GM21360 (cell line): Measurements from ENCODE around the gene MVB12B.
A peak's percentile ranks its signal among the peaks of the same experiment; 100 is the strongest.

Experiments used
- ATAC-seq: cut with Tn5 transposase; IDR thresholded peaks from one replicate; pipeline ENCODE4 v1.9.1; 2021; ENCODE audit warnings: mild to moderate bottlenecking, moderate library complexity; ENCODE audit not compliant: unreplicated experiment

Gene MVB12B

DNA sequence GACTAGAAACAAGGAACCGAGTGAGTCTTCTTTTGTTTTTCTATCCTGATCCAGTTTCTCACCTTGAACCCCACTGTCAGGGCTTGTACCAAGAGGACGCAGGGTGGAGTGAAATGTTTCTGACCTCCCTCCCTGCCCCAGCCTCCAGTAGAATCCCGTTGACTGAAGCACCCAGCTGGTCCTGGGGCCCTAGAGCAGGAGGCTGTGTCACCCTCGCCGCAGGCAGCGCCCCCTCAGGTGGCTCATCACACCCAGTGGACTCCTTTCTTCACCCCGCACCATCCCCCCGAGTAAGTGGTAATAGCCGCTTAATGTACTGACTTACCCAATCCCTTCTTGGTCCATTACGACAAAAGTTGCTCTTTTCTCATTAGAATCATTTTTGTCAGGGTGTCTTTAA lies 53.8 kb downstream of the MVB12B start:
- ATAC-seq: no peak

DNA sequence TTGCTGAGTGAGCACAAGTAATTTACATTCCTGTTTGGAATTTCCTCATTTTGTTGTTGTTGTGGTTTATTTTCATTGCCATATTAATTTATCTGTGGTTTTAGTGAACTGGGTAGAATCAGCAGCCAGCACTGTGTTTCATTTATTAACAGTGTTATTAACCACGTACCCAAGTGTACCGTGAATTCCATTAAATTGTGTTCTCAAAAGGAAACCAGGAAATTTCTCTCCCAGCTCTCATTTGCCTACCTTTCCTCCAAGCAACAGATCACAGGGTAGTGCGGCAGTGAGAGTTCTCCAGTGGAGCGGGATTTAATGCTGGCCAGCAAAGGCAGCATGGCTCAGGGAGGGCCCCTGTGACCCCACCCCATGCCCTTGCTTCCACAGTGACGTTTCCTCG lies 54.6 kb downstream of the MVB12B start:
- ATAC-seq: no peak

DNA sequence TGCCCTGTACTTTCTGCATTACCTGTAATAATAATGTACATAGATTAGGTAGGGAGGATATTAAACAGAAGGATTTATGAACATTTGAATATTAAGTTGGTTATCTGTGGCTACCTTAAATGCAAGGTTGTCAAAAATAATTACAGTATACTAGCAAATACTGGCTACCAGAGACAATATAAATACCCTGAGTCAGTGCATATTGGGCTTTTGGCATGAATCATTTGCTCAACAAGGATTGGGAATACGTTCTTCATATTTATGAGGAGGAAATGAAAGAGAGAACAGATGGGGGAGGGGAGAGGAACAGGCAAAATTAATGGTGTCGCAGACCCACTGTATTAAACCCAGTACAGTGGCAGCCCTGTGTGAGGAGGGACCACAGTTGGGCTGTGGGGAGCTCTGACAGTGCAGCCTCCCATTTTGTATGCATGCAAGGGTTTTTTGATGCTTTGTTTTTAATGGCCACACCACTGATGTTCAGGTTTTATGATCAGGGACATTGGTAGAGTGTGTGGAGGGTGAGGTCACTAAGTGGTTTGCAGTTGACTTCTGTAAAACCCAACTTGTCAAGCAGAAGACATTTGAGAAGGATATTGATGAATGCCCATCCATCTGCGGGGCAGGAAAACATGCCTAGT lies 56.9 kb downstream of the MVB12B start:
- ATAC-seq: no peak

DNA sequence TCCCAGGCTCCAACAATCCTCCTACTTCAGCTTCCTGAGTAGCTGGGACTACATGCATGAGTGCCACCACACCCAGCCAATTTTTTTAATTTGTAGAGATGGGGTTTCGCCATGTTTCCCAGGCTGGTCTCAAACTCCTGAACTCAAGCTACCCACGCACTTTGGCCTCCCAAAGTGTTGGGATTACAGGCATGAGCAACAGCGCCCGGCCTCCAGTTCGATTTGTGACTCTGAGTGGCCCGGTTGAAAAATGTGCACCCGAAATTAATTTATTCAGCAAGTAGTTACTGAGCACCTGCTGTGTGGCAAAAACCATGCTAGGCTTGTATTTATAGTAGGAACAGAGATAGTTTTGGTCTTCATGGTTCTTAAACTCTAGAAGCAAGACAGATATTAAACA lies 58.3 kb downstream of the MVB12B start:
- ATAC-seq: no peak

DNA sequence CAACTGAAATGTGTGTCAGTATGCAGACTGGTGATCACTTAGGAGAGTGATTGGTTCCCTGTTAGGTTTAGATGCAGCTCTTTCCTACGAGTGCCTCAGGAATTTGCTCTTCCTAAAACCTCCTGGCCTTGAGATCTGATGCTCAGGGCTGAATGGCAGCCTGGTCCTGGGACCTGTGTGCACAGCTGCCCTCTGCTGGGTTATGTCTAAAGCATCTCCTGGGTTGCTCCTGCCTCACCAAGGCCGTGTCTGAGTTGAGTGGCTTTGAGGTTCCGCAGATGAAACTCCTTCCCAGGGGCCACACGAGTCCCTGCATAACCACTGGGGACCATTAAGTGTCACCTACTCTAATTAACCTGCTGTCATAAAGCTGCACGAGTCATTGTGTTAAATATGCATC lies 59.5 kb downstream of the MVB12B start:
- no peak for ATAC-seq

DNA sequence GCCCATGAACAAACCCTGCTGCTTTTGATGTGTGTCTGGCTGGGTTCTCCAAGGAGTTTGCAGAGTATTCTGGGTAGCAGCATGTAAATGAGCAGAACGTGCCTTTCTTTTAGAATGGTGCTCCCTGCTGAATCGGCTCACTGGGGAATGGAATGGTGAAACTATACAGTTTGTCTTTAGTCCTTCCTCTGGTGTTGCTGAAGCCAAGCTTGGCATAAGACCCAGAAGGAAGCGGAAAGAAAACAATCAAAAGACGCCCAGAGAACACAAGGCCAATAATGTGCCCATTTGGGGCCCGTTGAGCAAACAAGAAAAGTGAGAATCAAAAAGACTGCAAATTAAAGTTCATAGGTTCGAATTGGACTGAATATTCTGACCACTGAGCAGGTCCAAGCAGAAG lies 60.1 kb downstream of the MVB12B start:
- no peak for ATAC-seq

DNA sequence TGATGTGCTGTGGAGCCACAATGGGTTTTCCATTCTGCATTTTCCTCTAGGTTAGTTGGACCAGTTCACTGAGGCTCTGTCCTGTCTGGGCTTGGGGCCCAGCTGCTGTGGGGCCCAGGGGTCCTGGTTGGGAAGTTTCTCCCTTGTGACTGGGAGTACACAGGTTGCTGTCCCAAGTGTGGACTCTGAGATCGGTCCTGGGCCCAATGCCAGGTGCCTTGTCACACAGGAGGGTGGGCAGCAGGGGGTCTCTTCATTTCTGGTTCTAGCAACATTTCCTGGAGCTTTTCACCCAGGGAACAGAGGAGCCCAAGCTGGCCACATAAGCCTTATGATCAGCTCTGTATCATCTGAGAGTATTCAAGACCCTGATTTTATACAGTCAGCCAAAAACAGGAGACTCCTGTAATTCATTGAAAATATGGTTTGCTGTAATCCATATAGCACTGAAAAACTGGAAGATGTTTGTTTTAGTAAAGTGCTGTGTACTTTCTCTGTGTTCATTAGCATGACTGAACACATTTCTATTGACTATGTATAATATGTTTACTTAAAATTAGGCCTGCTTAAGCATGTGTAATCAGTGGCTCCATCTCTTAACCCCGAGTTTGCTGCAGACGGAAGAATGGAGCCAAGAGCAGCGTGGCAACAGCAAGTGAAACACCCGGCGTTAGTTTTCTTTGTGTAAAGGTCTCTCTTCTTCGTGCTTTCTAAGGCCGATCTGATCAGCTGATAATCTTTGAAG lies 62.5 kb downstream of the MVB12B start:
- ATAC-seq: no peak

DNA sequence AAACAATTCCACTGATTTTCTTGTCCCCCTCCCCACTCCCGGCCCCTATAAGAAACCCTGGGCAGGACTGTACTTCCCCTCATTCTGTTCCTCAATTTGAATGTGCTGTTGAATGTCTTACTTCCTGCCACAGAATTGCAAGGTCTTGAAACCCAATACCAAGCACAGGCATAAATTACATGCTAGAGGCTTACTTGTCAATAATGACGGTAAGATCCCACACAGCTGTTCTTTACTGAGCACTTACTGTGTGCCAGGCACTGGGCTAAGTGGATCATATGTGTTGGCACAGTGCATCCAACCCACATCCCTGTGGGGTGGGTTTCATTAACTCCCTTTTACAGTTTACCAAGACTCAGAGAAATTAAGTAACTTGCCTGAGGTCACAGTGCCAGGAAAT lies 63.4 kb downstream of the MVB12B start:
- ATAC-seq: no peak

DNA sequence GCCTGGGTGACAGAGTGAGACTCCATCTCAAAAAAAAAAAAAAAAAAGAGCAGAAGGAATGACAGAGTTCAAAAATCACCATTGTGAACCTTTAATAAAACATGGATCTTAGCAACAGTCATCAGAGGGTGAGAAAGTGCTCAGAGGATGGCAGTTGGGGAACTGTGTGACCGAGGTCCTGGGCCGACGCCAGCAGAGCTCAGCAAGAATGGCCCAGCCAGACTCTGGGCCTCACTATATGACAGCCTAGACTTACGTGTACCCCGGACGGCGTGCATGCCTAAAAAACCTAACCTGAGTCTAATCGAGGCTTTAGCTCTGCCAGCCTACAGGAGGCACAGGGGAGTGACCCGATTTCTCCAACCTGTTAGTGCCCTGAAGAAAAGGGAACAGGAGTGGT lies 64.3 kb downstream of the MVB12B start:
- ATAC-seq: no peak

DNA sequence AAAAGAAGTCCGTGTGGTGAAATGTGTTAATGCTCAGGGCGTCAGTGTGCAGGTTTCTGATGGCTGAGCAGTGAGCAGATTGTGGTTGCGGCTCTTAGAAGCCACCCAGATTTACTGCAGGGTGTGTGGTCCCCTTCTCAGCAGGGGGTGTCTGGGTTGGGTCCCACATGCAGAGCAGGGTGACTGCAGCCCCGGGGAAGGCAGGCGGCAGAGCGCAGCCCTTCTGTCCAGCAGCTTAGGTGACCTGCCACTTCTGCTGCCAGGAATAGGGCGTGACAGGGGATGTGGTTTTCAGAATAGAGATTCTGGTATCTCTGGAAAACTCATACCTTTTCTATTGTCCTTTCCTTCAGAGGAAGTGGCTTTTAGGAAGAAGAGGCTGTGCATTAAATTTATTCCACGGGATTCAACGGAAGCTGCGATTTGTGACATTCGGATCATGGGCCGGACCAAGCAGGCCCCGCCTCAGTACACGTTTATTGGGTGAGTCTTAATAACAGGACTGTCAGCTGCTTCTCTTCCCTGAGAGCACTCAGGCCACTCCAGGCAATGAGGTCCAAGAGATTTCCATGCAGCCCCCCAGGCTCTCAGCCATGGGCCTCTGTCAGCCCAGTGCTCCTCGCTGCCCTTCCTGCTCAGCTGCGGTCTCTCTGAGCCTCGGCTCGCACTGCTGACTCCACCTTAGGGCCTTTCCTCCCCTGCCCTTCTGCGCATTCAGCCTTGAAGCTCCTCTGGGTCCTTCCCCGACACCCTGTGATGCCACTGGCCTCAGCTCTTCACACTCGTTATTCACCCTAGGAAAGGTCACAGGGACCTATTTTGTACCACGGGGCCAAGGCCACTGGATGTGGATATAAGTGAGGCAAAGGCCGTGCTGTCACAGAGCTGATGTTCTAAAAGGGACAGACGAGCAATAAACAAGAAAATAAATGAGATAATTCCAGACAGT lies 65.4 kb downstream of the MVB12B start:
- ATAC-seq: no peak

DNA sequence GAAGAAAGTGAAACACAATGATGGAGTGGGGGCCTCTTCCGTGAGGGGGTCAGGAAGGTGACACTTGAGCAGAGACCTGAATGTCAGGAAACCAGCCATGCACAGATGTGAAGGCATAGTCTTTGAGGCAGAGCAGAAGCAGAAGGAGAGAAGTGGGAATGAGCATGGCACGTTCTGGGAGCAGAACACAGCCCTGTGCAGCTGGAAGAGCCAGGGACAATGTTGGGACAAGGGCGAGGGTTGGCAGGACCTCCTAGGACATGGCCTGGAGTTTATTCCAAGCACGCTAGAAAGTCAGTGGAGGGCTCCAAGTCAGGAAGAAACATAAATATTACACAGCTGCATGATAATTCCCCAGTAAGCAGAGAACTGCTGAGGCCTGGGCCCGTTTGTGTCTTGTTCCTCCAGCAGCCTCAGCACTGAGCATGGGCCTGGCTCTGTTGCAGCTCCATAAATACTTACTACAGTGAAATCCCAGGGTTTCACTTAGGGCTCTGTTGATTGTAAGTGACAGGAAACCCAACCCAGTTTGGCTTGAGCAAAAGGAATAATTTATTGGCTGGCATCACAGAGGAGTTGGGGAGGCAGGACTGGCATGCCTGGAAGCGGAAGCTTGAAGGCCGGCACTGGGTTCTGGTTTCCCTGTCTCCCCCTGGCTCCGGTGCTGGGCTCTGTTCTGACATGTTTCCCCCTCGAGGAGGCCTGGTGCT lies 66.2 kb downstream of the MVB12B start:
- ATAC-seq: no peak

DNA sequence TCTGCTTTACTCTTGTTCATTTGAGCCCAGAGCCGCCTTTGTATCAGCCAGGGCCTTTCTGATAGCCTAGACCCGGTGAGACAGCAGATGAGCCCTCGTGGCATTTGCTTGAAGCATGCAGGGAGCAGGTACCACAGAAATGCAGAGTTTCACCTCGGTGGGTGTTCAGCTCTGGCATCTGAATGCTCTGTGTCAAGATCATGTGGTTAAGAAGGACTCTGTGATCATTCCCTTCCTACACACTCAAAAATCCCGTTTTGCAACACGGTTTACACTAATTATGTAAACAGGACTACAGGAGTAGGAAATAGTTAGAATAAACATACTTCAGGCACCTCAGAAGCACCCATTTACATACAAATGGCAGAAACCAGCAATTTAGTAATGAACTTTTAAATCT lies 67.2 kb downstream of the MVB12B start:
- no peak for ATAC-seq

DNA sequence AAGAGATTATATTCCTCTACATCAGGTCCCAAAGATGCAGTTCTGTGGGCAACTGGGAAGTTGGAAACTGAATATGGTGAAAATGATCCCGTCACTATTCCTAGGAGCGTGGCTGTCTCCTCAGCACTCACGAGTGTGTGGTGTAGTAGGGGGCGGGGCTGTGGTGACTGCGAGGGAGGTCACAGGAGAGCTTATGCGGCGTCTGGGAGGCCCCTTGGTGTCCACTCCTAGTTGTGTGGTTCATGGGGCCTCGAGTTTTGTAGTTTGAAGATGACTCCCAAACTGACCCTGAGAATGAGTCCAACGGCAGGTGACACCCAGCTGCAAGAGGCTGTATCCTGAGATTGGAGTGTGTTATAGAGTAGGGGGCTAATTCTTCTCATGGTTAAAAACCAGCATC lies 68.2 kb downstream of the MVB12B start:
- ATAC-seq: no peak

DNA sequence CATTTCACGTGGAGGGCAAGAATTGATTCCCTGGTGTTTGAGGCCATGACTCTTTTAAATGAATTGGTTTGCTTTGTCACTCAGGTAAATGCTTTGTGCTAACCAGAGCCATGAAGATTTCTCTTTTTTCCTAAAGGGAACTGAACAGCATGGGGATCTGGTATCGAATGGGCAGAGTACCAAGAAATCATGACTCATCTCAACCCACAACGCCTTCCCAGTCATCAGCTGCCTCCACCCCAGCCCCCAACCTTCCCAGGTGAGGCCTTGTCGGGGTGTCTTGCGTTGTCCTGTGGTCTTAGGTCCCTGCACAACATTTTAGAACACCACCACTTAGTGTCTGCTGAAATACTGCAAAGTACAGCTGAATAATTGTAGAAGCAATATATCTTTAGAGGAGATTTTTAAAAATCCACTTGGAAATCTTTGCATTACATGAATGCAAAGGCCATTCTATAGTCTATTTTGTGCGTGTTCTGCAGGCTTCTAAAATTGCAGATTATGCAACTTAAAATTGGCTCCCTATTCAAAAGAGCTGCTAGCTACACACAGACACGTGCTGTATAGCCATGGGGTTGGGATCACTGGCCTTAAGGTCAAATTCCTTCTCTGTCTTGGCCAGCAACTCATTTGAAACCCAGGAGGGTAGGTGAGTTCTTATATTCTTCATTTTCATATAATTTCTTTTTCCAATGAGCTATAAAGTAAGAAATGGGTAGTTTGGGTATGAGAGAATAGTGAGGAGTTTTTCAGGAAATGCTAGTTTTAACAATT lies 69.0 kb downstream of the MVB12B start:
- no peak for ATAC-seq

DNA sequence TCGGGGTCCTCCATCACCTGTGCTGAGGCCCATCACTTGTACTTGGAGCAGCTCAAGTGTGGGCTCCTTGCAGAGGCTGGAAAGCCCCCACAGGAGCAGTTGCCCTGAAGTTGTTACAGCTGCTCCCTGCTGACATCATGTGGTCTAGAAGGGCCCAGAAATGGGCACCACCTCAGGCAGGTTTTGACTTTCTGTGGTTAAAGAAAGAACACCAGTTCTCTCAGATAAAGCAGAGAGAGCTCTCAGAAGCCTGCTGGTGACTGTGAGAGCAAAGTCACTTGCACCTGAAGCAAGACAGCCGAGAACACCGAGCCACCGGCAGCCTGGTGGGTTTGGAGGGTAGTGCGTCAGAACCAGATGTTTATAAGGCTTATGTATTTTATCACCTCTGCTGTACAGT lies 70.4 kb downstream of the MVB12B start:
- ATAC-seq: peak; percentile 59

DNA sequence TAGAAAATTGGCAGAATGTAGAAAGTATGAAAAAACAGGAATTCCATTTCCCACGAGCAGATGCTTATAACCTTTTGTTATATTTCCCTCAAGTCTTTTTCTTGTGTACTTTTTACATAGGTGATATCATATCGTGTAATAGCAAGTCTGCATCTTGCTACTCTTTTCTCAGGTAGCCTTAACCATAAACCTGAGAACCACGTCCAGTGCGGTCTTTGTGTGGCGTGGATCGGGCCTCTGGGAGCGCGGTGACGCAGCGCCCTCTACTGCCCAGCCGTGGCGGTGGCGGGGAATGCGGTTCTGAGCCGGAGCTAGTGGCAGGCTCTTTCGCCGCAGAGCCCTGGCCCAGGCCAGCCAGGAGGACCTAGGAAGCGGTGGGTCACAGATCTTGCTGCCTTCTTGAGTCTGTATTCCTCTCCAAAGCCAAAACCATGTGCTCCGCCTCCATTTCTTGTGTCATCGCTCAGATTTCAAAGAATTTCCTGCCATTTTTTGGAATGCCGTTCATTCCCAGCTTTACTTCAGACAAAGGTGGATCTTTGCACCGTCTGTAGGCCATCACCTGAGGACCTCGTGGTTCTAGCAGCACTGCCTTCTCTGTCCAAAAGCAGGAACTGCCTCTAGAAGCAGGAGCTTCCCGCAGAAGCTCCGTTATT lies 71.9 kb downstream of the MVB12B start:
- ATAC-seq: no peak

DNA sequence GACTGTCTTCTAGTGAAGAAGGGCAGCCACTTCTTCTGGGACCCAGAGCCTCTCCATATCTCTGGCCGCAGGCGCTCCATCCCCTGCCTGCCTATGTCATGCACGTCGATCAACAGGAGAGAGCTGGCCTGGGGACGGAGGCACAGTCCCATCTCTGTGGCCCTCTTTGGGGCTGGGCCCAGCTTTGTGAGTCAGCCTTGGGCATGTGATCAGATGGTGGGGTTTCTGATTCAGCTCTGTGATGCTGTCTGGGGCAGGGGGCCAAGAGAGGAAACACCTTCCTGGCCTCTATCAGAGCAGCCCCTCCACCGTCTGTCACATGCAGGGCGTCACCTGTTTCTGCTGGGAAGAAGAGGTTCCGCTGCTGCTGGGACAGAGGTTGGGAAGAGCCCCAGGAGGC lies 72.6 kb downstream of the MVB12B start:
- no peak for ATAC-seq

DNA sequence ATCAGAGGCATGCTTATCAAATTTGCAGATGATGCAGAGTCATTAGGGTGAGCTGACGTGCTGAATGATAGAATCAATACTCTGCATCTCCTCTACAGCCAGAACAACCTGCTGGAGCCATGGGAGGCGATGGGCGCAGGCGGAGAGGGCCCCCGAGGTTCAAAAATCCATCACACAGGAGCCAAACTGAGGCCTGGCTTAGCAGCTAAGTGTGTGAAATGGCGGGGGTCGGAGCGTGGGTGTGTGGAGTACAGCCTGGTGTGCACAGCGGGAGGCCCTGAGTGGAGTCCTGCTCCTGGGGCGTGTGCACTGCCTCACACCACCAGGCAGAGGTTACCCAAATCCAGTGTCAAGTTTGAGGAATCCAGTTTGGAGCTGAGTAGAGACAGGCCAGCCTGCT lies 73.2 kb downstream of the MVB12B start:
- ATAC-seq: no peak

DNA sequence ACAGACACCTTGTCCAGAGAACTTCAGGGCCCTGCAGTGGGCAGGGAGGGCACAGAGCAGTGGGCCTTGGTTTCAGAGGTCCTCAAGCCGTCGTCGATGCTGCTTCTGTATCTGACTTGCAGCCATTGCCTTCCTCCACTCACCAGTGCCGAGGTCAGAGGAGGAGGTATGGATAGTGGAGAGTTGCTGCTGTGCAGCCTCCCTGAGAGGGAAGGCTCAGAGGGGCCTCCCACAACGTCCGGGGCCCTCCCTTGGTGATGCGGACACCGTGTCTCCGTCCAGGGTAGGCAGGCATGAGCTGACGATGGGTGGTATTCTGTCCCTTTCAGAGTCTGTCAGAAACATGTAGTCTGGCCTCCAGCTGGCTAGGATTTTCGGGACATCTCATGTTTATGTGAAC lies 73.9 kb downstream of the MVB12B start:
- ATAC-seq: no peak

DNA sequence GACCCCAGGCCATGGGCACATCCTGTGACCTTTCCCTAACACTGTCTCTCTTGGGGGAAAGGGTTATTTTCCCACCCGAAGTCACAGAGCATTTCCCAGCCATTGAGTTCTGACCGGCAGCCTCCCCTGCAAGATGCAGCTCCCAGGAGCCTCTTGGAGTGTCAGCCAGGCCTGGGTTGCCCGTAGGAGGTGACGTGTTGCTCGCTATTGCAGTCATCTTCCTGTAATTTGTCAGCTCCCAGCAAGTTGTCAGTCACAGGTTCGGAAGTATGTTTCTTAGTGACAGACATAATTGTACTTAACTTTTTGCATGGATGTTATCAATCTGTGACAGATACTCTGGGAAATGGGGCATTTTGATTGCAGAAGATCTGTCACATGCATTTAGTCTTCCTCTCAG lies 74.5 kb downstream of the MVB12B start:
- ATAC-seq: no peak
